Right lobe of liver (tissue), 6 donors: Measurements from ENCODE around the gene C5orf34. TPM values are rescaled to one million over a fixed set of nuclear protein-coding genes. Genes with fewer than 3 reads are reported as not detected.
"Not testable (repeated sequence)": the region's sequence is repeated elsewhere in the genome, so short reads cannot be mapped to it uniquely, and the experiment has no call there.

Experiments
- ATAC-seq, 4 donors: fragments of 200-7000 bp; cut with Tn5 transposase; one replicate each; pipeline ENCODE4 v1.9.1; 2020; ENCODE audit warnings: mild to moderate bottlenecking in 4 of 4, moderate library complexity in 4 of 4
- DNase-seq, 3 donors: peaks; one replicate each; pipeline ENCODE4 v3.0.0-alpha.2; 2020
- H3K27ac ChIP-seq, 3 donors: fragments of 200-600 bp; one replicate each; pipeline ENCODE4 v1.8.0; 2022
- H3K27me3 ChIP-seq, 2 donors: fragments of 200-600 bp; one replicate each; pipeline ENCODE4 v1.8.0; 2022
- H3K36me3 ChIP-seq, 4 donors: fragments of 200-600 bp; sonication (generic) in 1 of 4; one replicate each; pipeline versions ENCODE4 v1.5.1 to v1.8.0; 2017 to 2022; ENCODE audit warnings: control low read depth in 1 of 4
- H3K4me1 ChIP-seq, 4 donors: fragments of 200-600 bp; sonication (generic) in 1 of 4; one replicate each; pipeline versions ENCODE4 v1.5.1 to v1.8.0; 2017 to 2022; ENCODE audit warnings: control low read depth in 1 of 4
- H3K4me3 ChIP-seq, 3 donors: fragments of 200-600 bp; one replicate each; pipeline ENCODE4 v1.8.0; 2022
- H3K9me3 ChIP-seq, 4 donors: fragments of 200-600 bp; sonication (generic) in 1 of 4; one replicate each; pipeline versions ENCODE4 v1.5.1 to v1.8.0; 2017 to 2022; ENCODE audit warnings: control low read depth in 1 of 4
- CTCF ChIP-seq, 4 donors: fragments of 200-600 bp in 3 of 4; fragments of 450-650 bp in 1 of 4; IDR thresholded peaks; one replicate each; pipeline versions ENCODE4 v1.5.1 to v1.8.0; 2016 to 2022; ENCODE audit warnings: antibody characterized with exemption in 4 of 4, mild to moderate bottlenecking in 2 of 4
- POLR2A ChIP-seq: fragments of 450-650 bp; IDR thresholded peaks from one replicate; pipeline ENCODE4 v1.6.1; 2017; ENCODE audit warnings: antibody characterized with exemption, mild to moderate bottlenecking
- WGBS: methylation state at CpG from one replicate; pipeline ENCODE4 v1.1.6; 2018; ENCODE audit warnings: low coverage, low lambda C conversion rate; ENCODE audit not compliant: insufficient coverage; ENCODE audit errors: missing lambda C conversion rate; 5-methylcytosine and 5-hydroxymethylcytosine counted together
- intact Hi-C, 2 donors: fragments of 100-400 bp; cut with DNase I; formaldehyde crosslinking; loops; one replicate each; pipeline versions ENCODE4 v1.11.2 to v1.14.1; 2022
- total RNA-seq, 6 experiments: library from RNA; depleted of rRNA in 2 of 6; stranded (reverse); fragments of >200 nt in 2 of 6; fragmentation: NEBNext Ultra II Directional in 3 of 6; extraction: Animal tissue kit (Norgen Biotek cat#: 25700) in 3 of 6; gene quantifications; one replicate each; pipeline versions ENCODE4 v1.1.0 to v1.2.4, GENCODE V29; 2016 to 2023
- donor health status: DM: no; HTN: yes; CAD: no.
- donor health status: DM: no; HTN: no; CAD: no.
- donor health status: DM: no; HTN: no; CAD: no.
- donor health status: DM: no; HTN: yes; CAD: no.
- donor health status: DM: no; HTN: yes; CAD: no.

C5orf34 gene
- total RNA-seq, 6 experiments from 2014 or later: 0.15 to 0.99 (median 0.72) TPM

DNA sequence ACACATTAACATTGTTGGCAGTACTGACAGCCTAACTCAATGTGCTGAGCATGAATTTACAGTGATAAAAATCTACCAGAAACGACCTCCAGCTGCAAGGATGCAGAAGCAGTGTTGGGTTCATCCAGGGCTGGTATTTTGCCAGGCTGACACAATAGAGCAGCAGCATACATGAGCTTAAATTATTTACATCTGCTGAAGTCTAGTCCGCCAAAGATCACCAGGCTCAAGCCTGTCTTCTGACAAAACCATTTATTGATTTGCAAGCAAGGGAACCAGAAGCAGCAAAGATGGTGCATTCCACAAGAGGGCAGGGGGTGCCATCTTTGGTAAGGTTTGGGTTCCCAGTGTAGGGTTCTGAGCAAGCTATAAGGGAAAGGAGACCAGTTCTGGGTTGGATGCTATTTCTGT lies 8.7 kb upstream of the C5orf34 start:
- DNase-seq (no peak), ATAC-seq (no peak)
- intact Hi-C loops: no loop called here
- 33% methylated on average over 1 of the region's 2 CpGs for WGBS
- TF ChIP-seq POLR2A (no peak), CTCF (IDR thresholded peaks at IDR 0.05) (no peak)
- Histone ChIP-seq H3K9me3 (no peaks in the 10 kb centered on the region), H3K4me3 (no peak overlapping the region), H3K36me3 (peaks cover 0 to 23% (median 9%) of the 10 kb centered on the region in 4 donors), H3K4me1 (no peaks in the 10 kb centered on the region), H3K27ac (no peak overlapping the region), H3K27me3 (no peaks in the 10 kb centered on the region)

GRCh38 chr5:43520615-43521014 lies 5.7 kb upstream of the C5orf34 start:
- H3K4me1 ChIP-seq: no peaks in the 10 kb centered on the region
- H3K36me3 ChIP-seq: peaks cover 0 to 6% (median 3%) of the 10 kb centered on the region in 4 donors
- no peaks in the 10 kb centered on the region for H3K9me3 ChIP-seq
- H3K4me3 ChIP-seq: no peak overlapping the region
- TF ChIP-seq CTCF (IDR thresholded peaks at IDR 0.05): no peak
- TF ChIP-seq POLR2A: no peak
- intact Hi-C loops: no loop called here
- ATAC-seq (no peak), DNase-seq (no peak)
- no peaks in the 10 kb centered on the region for H3K27me3 ChIP-seq
- no peak overlapping the region for H3K27ac ChIP-seq
- 80% methylated on average over 1 of the region's 1 CpG for whole genome bisulfite sequencing

DNA sequence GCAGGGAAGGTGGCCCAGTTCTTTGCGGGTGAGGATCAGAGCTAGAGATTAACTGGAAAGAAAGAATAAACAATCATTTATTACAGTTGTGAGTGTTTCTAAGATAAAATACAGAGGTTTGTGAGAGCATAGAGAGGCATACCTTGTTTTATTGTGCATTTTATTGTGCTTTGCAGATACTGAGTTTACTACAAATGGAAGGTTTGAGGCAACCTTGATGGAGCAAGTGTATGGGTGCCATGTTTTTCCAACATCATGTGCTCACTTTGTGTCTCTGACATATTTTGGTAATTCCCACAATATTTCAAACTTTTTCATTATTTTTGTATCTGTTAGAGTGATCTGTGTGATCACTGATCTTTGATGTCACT lies 715 bp upstream of the C5orf34 start:
- DNase-seq (no peak), ATAC-seq (no peak)
- Histone ChIP-seq H3K36me3 (no peaks in the 10 kb centered on the region), H3K27ac (peak overlapping the region in 2 of 3 donors; percentile 68 to 70), H3K4me1 (peaks cover 0 to 6% (median 3%) of the 10 kb centered on the region in 4 donors), H3K27me3 (no peaks in the 10 kb centered on the region), H3K9me3 (no peaks in the 10 kb centered on the region), H3K4me3 (peak overlapping the region; percentile 51 to 66 (median 51))
- TF ChIP-seq POLR2A: no peak
- TF ChIP-seq CTCF (IDR thresholded peaks at IDR 0.05): no peak
- WGBS: 18% methylated on average over 1 of the region's 1 CpG
- intact Hi-C loops: no loop called here

GRCh38 chr5:43514471-43514815 lies 505 bp downstream of the C5orf34 start:
- WGBS: 2% methylated on average over 6 of the region's 6 CpGs
- DNase-seq (no peak), ATAC-seq (peak in 1 of 4 donors; percentile 4)
- intact Hi-C loops: no loop called here
- TF ChIP-seq CTCF (IDR thresholded peaks at IDR 0.05): no peak
- no peak for TF ChIP-seq POLR2A
- no peaks in the 10 kb centered on the region for H3K9me3 ChIP-seq
- H3K27me3 ChIP-seq: no peaks in the 10 kb centered on the region
- peaks cover 0 to 6% (median 3%) of the 10 kb centered on the region in 4 donors for H3K4me1 ChIP-seq
- peak overlapping the region; percentile 51 to 66 (median 51) for H3K4me3 ChIP-seq
- no peaks in the 10 kb centered on the region for H3K36me3 ChIP-seq
- H3K27ac ChIP-seq: peak overlapping the region; percentile 53 to 70 (median 56)

- DNase-seq: no peak
These were observed 923 bp downstream of the C5orf34 start for GRCh38 chr5:43514025-43514424.

DNA sequence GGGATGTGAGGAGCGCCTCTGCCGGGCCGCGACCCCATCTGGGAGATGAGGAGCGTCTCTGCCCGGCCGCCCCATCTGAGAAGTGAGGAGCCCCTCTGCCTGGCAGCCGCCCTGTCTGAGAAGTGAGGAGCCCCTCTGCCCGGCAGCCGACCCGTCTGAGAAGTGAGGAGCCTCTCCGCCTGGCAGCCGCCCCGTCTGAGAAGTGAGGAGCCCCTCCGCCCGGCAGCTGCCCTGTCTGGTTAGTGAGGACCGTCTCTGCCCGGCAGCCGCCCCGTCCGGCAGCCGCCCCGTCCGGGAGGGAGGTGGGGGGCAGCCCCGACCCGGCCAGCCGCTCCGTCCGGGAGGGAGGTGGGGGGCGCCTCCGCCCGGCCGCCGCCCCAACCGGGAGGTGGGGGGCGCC lies 3.9 kb downstream of the C5orf34 start:
- H3K4me3 ChIP-seq, H3K4me1 ChIP-seq, H3K9me3 ChIP-seq, H3K27me3 ChIP-seq, intact Hi-C loops, H3K27ac ChIP-seq, H3K36me3 ChIP-seq, DNase-seq, ATAC-seq: not testable (repeated sequence)
- 100% methylated on average over 9 of the region's 36 CpGs for WGBS

More at GRCh38 chr5:43514025-43514424, 923 bp downstream of the C5orf34 start:
- intact Hi-C loops: no loop called here
- no peak for TF ChIP-seq POLR2A
- WGBS: 15% methylated on average over 4 of the region's 4 CpGs
- Histone ChIP-seq H3K27ac (no peak overlapping the region), H3K36me3 (no peaks in the 10 kb centered on the region), H3K4me1 (peaks cover 0 to 6% (median 3%) of the 10 kb centered on the region in 4 donors), H3K27me3 (no peaks in the 10 kb centered on the region), H3K4me3 (no peak overlapping the region), H3K9me3 (no peaks in the 10 kb centered on the region)
- no peak for ATAC-seq
